ENCODE results near the gene ACSM4. TPM values are rescaled to one million over a fixed set of nuclear protein-coding genes. Genes with fewer than 3 reads are reported as not detected.

The ACSM4 gene
- total and polyA plus RNA-seq, 9 of the 15 experiments (the other 6 are each of a cell fraction or from before 2014, with no cell fraction given), result not detected

- no peak for TF ChIP-seq ZNF280B (CRISPR knock-in tag; IDR thresholded peaks at IDR 0.05)
- TF ChIP-seq ARID3B (CRISPR knock-in tag; IDR thresholded peaks at IDR 0.05; ENCODE audit: borderline replicate concordance), result no peak
- no peak for TF ChIP-seq AFF4 (CRISPR knock-in tag; IDR thresholded peaks at IDR 0.05)
- no peak for TF ChIP-seq KDM2B (CRISPR knock-in tag; IDR thresholded peaks at IDR 0.05)
- peak; percentile 59 for TF ChIP-seq ATF3 (IDR thresholded peaks at IDR 0.05)
- no peak for TF ChIP-seq ATF3 (CRISPR knock-in tag; conservative IDR thresholded peaks at IDR 0.05)
- TF ChIP-seq MGA (IDR thresholded peaks at IDR 0.05), result peak; percentile 56
Measured at GRCh38 chr12:7369274-7369729, 65.4 kb downstream of the ACSM4 start (continued).
